OCI-LY7 (cell line): Measurements from ENCODE around the gene GPC3. TPM values are rescaled to one million over a fixed set of nuclear protein-coding genes. Genes with fewer than 3 reads are reported as not detected.

Source experiments
- BruUV-seq: library from RNA; stranded (reverse); fragments of 400-500 nt; replicated peaks from 2 replicates; lab custom pipeline; 2021; lab: Mats Ljungman, UMichigan
- CTCF ChIA-PET: fragments of 300-600 bp; sonication (Branson Sonifier 250); formaldehyde crosslinking; loops from one replicate; lab custom pipeline; 2022; ENCODE audit warnings: antibody characterized with exemption; ENCODE audit not compliant: unreplicated experiment; lab: Charles Lee
- POLR2A ChIA-PET: fragments of 300-600 bp; sonication (Branson Sonifier 250); formaldehyde crosslinking; loops from one replicate; lab custom pipeline; 2022; ENCODE audit warnings: antibody characterized with exemption; lab: Charles Lee
- DNase-seq: peaks from one replicate; pipeline ENCODE4 v3.0.0-alpha.2; 2015; ENCODE audit warnings: low spot score
- H2AFZ ChIP-seq: fragments of 200-600 bp; sonication (generic), shearing (Covaris generic); 2 replicates; pipeline ENCODE4 v1.6.1; 2014; ENCODE audit warnings: mild to moderate bottlenecking, antibody characterized with exemption, low read length, moderate library complexity
- H3K27ac ChIP-seq: fragments of 200-600 bp; sonication (generic); 2 replicates; pipeline ENCODE4 v1.5.1; 2014; ENCODE audit warnings: mixed run types, low read depth, mild to moderate bottlenecking, moderate library complexity, low read length, inconsistent platforms; ENCODE audit not compliant: poor library complexity, severe bottlenecking
- H3K36me3 ChIP-seq: fragments of 200-600 bp; sonication (generic); 2 replicates; pipeline ENCODE4 v1.6.1; 2014; ENCODE audit warnings: mild to moderate bottlenecking, antibody characterized with exemption, low read length, moderate library complexity, mixed read lengths; ENCODE audit not compliant: insufficient read depth
- H3K4me1 ChIP-seq: fragments of 200-600 bp; sonication (generic); 2 replicates; pipeline ENCODE4 v1.5.1; 2014; ENCODE audit warnings: mild to moderate bottlenecking, low read length; ENCODE audit not compliant: insufficient read depth, poor library complexity, severe bottlenecking
- H3K4me2 ChIP-seq: fragments of 200-600 bp; sonication (generic); 2 replicates; pipeline ENCODE4 v1.6.1; 2014; ENCODE audit warnings: mild to moderate bottlenecking, low read length
- H3K4me3 ChIP-seq: fragments of 200-600 bp; sonication (generic); 2 replicates; pipeline ENCODE4 v1.5.1; 2014; ENCODE audit warnings: mild to moderate bottlenecking, low read depth, low read length; ENCODE audit not compliant: poor library complexity, severe bottlenecking
- H3K79me2 ChIP-seq: fragments of 200-600 bp; sonication (generic); 2 replicates; pipeline ENCODE4 v1.6.1; 2016; ENCODE audit warnings: low read depth, mild to moderate bottlenecking, low read length, moderate library complexity, mixed read lengths; ENCODE audit not compliant: insufficient read depth
- H3K9me2 ChIP-seq: fragments of 200-600 bp; sonication (generic); 2 replicates; pipeline ENCODE4 v1.6.1; 2016; ENCODE audit warnings: mild to moderate bottlenecking, low read length, mixed read lengths; ENCODE audit not compliant: insufficient read depth
- H3K9me3 ChIP-seq: fragments of 200-600 bp; sonication (generic); 2 replicates; pipeline ENCODE4 v1.6.1; 2014; ENCODE audit warnings: mild to moderate bottlenecking, mixed run types, low read length, mixed read lengths
- H4K20me1 ChIP-seq: fragments of 200-600 bp; sonication (generic); 2 replicates; pipeline ENCODE4 v1.6.1; 2014; ENCODE audit warnings: mild to moderate bottlenecking, antibody characterized with exemption, low read length, moderate library complexity, mixed read lengths; ENCODE audit not compliant: insufficient read depth
- EZH2phosphoT487 ChIP-seq: fragments of 200-600 bp; sonication (generic); IDR thresholded peaks from 2 replicates; pipeline ENCODE4 v1.6.1; 2018; ENCODE audit warnings: low read depth, borderline replicate concordance, mild to moderate bottlenecking, mixed run types, antibody characterized with exemption, low read length, moderate library complexity, mixed read lengths
- intact Hi-C: fragments of 100-400 bp; cut with micrococcal nuclease; formaldehyde crosslinking; loops from one replicate; pipeline ENCODE4 v1.10.0; 2022; ENCODE audit not compliant: unreplicated experiment
- total RNA-seq, 2 experiments: library from RNA; depleted of rRNA in 1 of 2; stranded (reverse); fragments of >200 nt in 1 of 2; shearing (Covaris generic) in 1 of 2; gene quantifications; 2 replicates each; pipeline ENCODE4 v1.2.3, GENCODE V29; 2014 to 2022
- TF ChIP-seq, protein P1 (sequence below): fragments of 200-600 bp; sonication (generic); conservative IDR thresholded peaks from 2 replicates; pipeline ENCODE4 v1.5.1; 2014; ENCODE audit warnings: mild to moderate bottlenecking, antibody characterized with exemption, low read length, moderate library complexity, mixed read lengths

The GPC3 gene
- total RNA-seq, 2 experiments from 2014 or later: not detected

DNA sequence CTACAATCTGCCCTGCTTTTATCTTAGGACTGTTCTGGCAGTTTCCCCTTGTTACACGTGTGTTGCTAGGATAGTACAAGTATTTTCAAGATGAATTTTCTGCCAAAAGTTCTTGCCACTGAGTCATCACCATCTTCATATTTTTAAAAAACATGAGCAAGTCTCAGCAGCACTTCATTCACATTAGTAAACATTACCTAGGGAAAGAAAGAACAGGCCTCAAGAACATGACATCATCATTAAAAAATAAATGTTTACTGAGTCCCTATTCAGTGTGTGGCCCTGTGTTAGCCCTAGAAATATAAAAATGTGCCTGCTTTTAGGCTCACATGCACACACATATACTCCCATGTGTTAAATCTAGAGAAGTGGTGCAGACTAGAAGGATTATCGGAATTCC lies 18.7 kb upstream of the GPC3 start:
- Histone ChIP-seq H3K9me3 (no peaks in the 10 kb centered on the region), H3K4me1 (no peaks in the 10 kb centered on the region), H3K79me2 (no peaks in the 10 kb centered on the region), H3K36me3 (no peaks in the 10 kb centered on the region), H4K20me1 (no peaks in the 10 kb centered on the region), H3K9me2 (no peaks in the 10 kb centered on the region), H3K27ac (no peak overlapping the region), H3K4me3 (no peak overlapping the region), H3K4me2 (no peak overlapping the region), H2AFZ (no peak overlapping the region)
- intact Hi-C loops: no loop called here
- ChIA-PET CTCF (no interaction called here), POLR2A (no interaction called here)
- TF ChIP-seq, protein P1, sequence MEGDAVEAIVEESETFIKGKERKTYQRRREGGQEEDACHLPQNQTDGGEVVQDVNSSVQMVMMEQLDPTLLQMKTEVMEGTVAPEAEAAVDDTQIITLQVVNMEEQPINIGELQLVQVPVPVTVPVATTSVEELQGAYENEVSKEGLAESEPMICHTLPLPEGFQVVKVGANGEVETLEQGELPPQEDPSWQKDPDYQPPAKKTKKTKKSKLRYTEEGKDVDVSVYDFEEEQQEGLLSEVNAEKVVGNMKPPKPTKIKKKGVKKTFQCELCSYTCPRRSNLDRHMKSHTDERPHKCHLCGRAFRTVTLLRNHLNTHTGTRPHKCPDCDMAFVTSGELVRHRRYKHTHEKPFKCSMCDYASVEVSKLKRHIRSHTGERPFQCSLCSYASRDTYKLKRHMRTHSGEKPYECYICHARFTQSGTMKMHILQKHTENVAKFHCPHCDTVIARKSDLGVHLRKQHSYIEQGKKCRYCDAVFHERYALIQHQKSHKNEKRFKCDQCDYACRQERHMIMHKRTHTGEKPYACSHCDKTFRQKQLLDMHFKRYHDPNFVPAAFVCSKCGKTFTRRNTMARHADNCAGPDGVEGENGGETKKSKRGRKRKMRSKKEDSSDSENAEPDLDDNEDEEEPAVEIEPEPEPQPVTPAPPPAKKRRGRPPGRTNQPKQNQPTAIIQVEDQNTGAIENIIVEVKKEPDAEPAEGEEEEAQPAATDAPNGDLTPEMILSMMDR: no peak
- TF ChIP-seq EZH2phosphoT487: no peak
- no TSS peak for BruUV-seq
- DNase-seq: no peak

DNA sequence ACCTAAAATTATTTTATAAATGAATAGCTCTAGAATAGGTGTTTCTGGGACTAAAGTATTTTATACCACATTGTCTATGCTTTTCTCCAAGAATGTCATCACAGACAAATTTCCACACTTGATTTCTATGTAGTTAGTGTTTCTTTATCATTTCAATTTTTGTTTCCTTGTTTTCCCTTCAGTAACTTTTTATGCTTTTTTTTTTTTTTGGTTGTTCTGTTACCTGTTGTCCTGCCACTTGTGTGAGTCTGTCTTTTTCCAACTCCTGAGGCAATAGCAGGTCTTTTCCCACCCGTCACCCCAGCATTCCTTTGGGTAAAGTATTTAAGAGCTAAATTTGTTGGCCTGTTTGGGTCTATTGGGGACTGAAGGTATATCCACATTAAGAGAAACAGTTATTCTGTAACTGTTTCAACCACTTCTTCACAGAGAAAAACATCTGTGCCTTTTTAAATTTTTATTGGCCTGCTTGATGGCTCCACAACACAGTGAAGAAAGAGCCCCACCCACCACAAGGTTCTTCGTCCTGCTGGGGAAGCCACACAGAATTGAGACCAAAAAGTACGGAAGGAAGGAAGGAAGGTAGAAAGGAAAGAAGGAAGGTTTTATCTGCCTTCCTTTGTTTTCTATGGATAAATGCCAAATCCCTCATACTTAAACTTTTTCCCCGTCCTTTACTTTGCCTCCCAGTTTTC lies 17.7 kb upstream of the GPC3 start:
- TF ChIP-seq EZH2phosphoT487: no peak
- TF ChIP-seq, protein P1: no peak
- Histone ChIP-seq H4K20me1 (no peaks in the 10 kb centered on the region), H3K36me3 (no peaks in the 10 kb centered on the region), H3K9me3 (no peaks in the 10 kb centered on the region), H3K27ac (no peak overlapping the region), H3K79me2 (no peaks in the 10 kb centered on the region), H3K9me2 (no peaks in the 10 kb centered on the region), H3K4me2 (no peak overlapping the region), H2AFZ (no peak overlapping the region), H3K4me3 (no peak overlapping the region), H3K4me1 (no peaks in the 10 kb centered on the region)
- intact Hi-C loops: no loop called here
- BruUV-seq: no TSS peak
- ChIA-PET POLR2A (interaction anchor here (0.6 to 0.7 kb wide), 2 partner anchors 207 to 1112 kb away, joined by 4 read pairs; no protein-coding TSS in a partner anchor), CTCF (no interaction called here)
- no peak for DNase-seq
